ENCODE data around the gene SIDT1.

SIDT1 gene

DNA sequence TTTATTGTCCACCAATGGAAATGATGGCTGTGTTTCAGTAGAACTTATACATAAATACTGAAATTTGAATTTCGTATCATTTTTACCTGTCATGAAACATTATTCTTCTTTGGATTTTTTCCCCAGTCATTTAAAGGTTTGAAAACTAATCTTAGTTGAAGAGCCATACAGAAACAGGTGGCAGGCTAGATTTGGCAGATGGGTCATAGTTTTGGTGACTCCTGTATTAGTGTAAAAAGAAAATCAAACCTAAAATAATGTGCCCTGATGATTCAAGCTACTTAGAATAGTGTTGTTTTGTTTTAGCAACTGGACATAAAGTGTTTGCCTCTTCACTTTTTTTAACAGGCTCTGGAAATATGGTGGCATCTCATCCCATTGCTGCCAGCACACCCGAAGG, 68.9 kb downstream of the SIDT1 start:
- H3K4me3 ChIP-seq (ENCODE audit: low read length) = no peak overlapping the region
- no peak overlapping the region for H3K4me2 ChIP-seq (ENCODE audit: low read length)
- H3K27me3 ChIP-seq (ENCODE audit: control insufficient read depth, insufficient read depth, low read length) = peaks cover 35% of the 10 kb centered on the region
- no peak overlapping the region for H3K9ac ChIP-seq (ENCODE audit: low read depth, low read length)
- H3K36me3 ChIP-seq (ENCODE audit: insufficient read depth, low read length) = no peaks in the 10 kb centered on the region
- H3K4me1 ChIP-seq (ENCODE audit: control insufficient read depth, insufficient read depth, low read length) = no peaks in the 10 kb centered on the region
- no peaks in the 10 kb centered on the region for H3K9me3 ChIP-seq (replicated peaks; ENCODE audit: low read length)

- Histone ChIP-seq H3K9me3 (replicated peaks; ENCODE audit: low read length) (no peaks in the 10 kb centered on the region), H3K4me3 (ENCODE audit: low read length) (no peak overlapping the region), H3K4me1 (ENCODE audit: control insufficient read depth, insufficient read depth, low read length) (no peaks in the 10 kb centered on the region), H3K4me2 (ENCODE audit: low read length) (no peak overlapping the region), H3K9ac (ENCODE audit: low read depth, low read length) (no peak overlapping the region), H3K36me3 (ENCODE audit: insufficient read depth, low read length) (no peaks in the 10 kb centered on the region), H3K27me3 (ENCODE audit: control insufficient read depth, insufficient read depth, low read length) (peaks cover 40% of the 10 kb centered on the region)
Observed at GRCh38 chr3:113602256-113602655, 69.9 kb downstream of the SIDT1 start.

GRCh38 chr3:113602836-113603235, 70.5 kb downstream of the SIDT1 start:
- no peak overlapping the region for H3K9ac ChIP-seq (ENCODE audit: low read depth, low read length)
- no peak overlapping the region for H3K4me2 ChIP-seq (ENCODE audit: low read length)
- no peaks in the 10 kb centered on the region for H3K4me1 ChIP-seq (ENCODE audit: control insufficient read depth, insufficient read depth, low read length)
- H3K36me3 ChIP-seq (ENCODE audit: insufficient read depth, low read length) = no peaks in the 10 kb centered on the region
- peaks cover 41% of the 10 kb centered on the region for H3K27me3 ChIP-seq (ENCODE audit: control insufficient read depth, insufficient read depth, low read length)
- no peak overlapping the region for H3K4me3 ChIP-seq (ENCODE audit: low read length)
- H3K9me3 ChIP-seq (replicated peaks; ENCODE audit: low read length) = no peaks in the 10 kb centered on the region

- no peaks in the 10 kb centered on the region for H3K4me1 ChIP-seq (ENCODE audit: control insufficient read depth, insufficient read depth, low read length)
Observed at GRCh38 chr3:113606539-113607218, 74.3 kb downstream of the SIDT1 start.

GRCh38 chr3:113607219-113607596, 74.9 kb downstream of the SIDT1 start:
- Histone ChIP-seq H3K36me3 (ENCODE audit: insufficient read depth, low read length) (no peaks in the 10 kb centered on the region), H3K4me3 (ENCODE audit: low read length) (no peak overlapping the region), H3K4me2 (ENCODE audit: low read length) (no peak overlapping the region), H3K27me3 (ENCODE audit: control insufficient read depth, insufficient read depth, low read length) (peaks cover 28% of the 10 kb centered on the region), H3K4me1 (ENCODE audit: control insufficient read depth, insufficient read depth, low read length) (no peaks in the 10 kb centered on the region), H3K9me3 (replicated peaks; ENCODE audit: low read length) (no peaks in the 10 kb centered on the region), H3K9ac (ENCODE audit: low read depth, low read length) (no peak overlapping the region)

More at GRCh38 chr3:113606539-113607218, 74.3 kb downstream of the SIDT1 start:
- H3K4me2 ChIP-seq (ENCODE audit: low read length) = no peak overlapping the region
- no peaks in the 10 kb centered on the region for H3K36me3 ChIP-seq (ENCODE audit: insufficient read depth, low read length)
- no peaks in the 10 kb centered on the region for H3K9me3 ChIP-seq (replicated peaks; ENCODE audit: low read length)
- H3K27me3 ChIP-seq (ENCODE audit: control insufficient read depth, insufficient read depth, low read length) = peaks cover 33% of the 10 kb centered on the region
- H3K9ac ChIP-seq (ENCODE audit: low read depth, low read length) = no peak overlapping the region
- H3K4me3 ChIP-seq (ENCODE audit: low read length) = no peak overlapping the region

DNA sequence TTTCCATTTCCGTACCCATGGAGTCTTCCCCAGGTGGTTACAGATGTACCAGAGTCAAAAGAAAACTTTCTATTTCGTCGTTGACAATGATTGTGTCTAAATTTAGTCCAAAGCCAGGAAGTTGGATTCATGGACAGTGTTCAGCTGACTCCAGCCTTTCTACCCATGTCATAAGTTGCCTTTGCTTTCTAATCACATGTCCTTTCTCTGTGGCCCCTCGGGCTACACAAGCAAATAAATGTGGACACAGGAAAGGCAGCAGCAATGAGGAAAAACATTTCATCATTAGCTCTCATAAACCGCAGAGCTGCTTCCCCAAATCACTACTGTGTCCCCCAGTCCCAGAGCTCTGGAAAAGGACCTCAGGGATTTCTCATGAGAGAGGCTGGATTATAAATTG, 82.0 kb downstream of the SIDT1 start:
- no peak overlapping the region for H3K9ac ChIP-seq (ENCODE audit: low read depth, low read length)
- H3K27me3 ChIP-seq (ENCODE audit: control insufficient read depth, insufficient read depth, low read length) = peaks cover 14% of the 10 kb centered on the region
- H3K9me3 ChIP-seq (replicated peaks; ENCODE audit: low read length) = no peaks in the 10 kb centered on the region
- no peaks in the 10 kb centered on the region for H3K4me1 ChIP-seq (ENCODE audit: control insufficient read depth, insufficient read depth, low read length)
- H3K36me3 ChIP-seq (ENCODE audit: insufficient read depth, low read length) = no peaks in the 10 kb centered on the region
- H3K4me2 ChIP-seq (ENCODE audit: low read length) = no peak overlapping the region
- no peak overlapping the region for H3K4me3 ChIP-seq (ENCODE audit: low read length)

- no peaks in the 10 kb centered on the region for H3K36me3 ChIP-seq (ENCODE audit: insufficient read depth, low read length)
Observed at GRCh38 chr3:113615976-113616375, 83.6 kb downstream of the SIDT1 start.

DNA sequence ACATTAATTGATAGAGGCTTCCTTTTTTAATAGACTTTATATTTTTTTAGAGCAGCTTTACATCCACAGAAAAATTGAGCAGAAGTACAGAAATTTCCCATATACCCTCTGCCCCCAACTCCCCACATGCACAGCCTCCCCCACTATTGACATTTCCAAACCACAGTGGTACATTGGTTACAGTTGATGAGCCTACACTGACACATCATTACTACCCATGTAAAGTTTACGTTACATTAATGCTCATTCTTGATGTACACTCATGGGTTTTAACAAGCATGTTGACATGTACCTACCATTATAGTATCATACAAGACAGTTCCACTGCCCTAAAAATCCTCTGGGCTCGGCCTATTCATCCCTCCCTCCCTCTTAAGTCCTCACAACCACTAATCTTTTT, 85.4 kb downstream of the SIDT1 start:
- H3K4me3 ChIP-seq (ENCODE audit: low read length) = no peak overlapping the region
- H3K9me3 ChIP-seq (replicated peaks; ENCODE audit: low read length) = no peaks in the 10 kb centered on the region
- no peak overlapping the region for H3K4me2 ChIP-seq (ENCODE audit: low read length)
- no peaks in the 10 kb centered on the region for H3K36me3 ChIP-seq (ENCODE audit: insufficient read depth, low read length)
- peaks cover 10% of the 10 kb centered on the region for H3K27me3 ChIP-seq (ENCODE audit: control insufficient read depth, insufficient read depth, low read length)
- no peak overlapping the region for H3K9ac ChIP-seq (ENCODE audit: low read depth, low read length)
- H3K4me1 ChIP-seq (ENCODE audit: control insufficient read depth, insufficient read depth, low read length) = no peaks in the 10 kb centered on the region

More at GRCh38 chr3:113615976-113616375, 83.6 kb downstream of the SIDT1 start:
- Histone ChIP-seq H3K4me3 (ENCODE audit: low read length) (no peak overlapping the region), H3K9me3 (replicated peaks; ENCODE audit: low read length) (no peaks in the 10 kb centered on the region), H3K27me3 (ENCODE audit: control insufficient read depth, insufficient read depth, low read length) (peaks cover 10% of the 10 kb centered on the region), H3K4me1 (ENCODE audit: control insufficient read depth, insufficient read depth, low read length) (no peaks in the 10 kb centered on the region), H3K4me2 (ENCODE audit: low read length) (no peak overlapping the region), H3K9ac (ENCODE audit: low read depth, low read length) (no peak overlapping the region)

DNA sequence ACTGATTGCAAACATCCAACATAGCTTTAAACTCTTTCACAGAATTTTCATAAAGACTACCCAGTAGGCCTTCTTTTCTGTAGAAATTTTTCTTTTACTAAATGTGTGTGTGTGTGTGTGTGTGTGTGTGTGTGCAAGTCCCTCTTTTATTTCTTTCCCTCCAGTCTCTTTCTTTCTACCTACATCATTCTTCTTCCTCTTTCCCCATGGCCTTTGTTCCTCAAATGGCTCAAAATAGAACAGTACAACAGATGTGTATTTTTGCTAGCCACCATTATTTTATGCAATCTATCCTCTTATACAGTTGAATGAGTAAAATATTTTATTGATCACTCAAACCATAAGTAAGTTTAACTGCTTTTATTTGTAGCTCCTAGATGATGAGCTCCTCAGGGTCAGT, 87.7 kb downstream of the SIDT1 start:
- H3K4me2 ChIP-seq (ENCODE audit: low read length) = no peak overlapping the region
- no peak overlapping the region for H3K4me3 ChIP-seq (ENCODE audit: low read length)
- no peaks in the 10 kb centered on the region for H3K9me3 ChIP-seq (replicated peaks; ENCODE audit: low read length)
- H3K4me1 ChIP-seq (ENCODE audit: control insufficient read depth, insufficient read depth, low read length) = no peaks in the 10 kb centered on the region
- H3K9ac ChIP-seq (ENCODE audit: low read depth, low read length) = no peak overlapping the region
- H3K36me3 ChIP-seq (ENCODE audit: insufficient read depth, low read length) = no peaks in the 10 kb centered on the region
- peaks cover 11% of the 10 kb centered on the region for H3K27me3 ChIP-seq (ENCODE audit: control insufficient read depth, insufficient read depth, low read length)

DNA sequence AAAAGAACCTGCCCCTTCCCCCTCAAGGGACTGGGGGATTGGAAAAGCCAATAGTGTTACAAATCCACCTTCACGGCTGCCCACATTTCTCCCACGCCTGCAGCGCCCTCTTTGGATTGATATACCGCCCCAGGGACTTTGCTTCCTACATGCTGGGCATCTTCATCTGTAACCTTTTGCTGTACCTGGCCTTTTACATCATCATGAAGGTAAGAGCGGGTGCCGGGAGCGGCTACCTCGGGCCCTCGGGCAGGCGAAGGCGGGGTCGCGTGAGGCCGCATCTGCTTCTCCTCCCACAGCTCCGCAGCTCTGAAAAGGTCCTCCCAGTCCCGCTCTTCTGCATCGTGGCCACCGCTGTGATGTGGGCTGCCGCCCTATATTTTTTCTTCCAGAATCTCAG, 91.0 kb downstream of the SIDT1 start:
- Histone ChIP-seq H3K9me3 (replicated peaks; ENCODE audit: low read length) (no peaks in the 10 kb centered on the region), H3K27me3 (ENCODE audit: control insufficient read depth, insufficient read depth, low read length) (peaks cover 9% of the 10 kb centered on the region), H3K4me2 (ENCODE audit: low read length) (peak overlapping the region; percentile 54), H3K4me3 (ENCODE audit: low read length) (no peak overlapping the region), H3K4me1 (ENCODE audit: control insufficient read depth, insufficient read depth, low read length) (no peaks in the 10 kb centered on the region), H3K36me3 (ENCODE audit: insufficient read depth, low read length) (no peaks in the 10 kb centered on the region), H3K9ac (ENCODE audit: low read depth, low read length) (no peak overlapping the region)

DNA sequence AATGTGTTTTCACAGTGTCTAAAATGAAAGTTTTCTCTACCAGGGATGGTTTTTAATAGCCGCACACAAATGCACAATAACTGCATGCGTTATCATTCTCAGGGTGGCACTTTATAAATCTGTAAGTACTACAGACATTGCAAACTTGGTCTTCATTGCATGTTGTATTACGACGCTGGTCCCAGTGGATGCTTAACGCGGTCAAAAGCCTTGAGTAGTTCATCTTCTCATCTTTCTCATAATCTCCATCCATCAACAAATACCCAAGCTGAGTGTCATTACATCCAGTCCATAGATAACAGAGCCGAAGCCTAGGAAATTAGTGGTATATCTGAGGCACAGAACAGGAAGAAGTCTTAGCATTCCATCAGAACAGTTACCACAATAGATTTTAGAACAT, 91.5 kb downstream of the SIDT1 start:
- Histone ChIP-seq H3K4me2 (ENCODE audit: low read length) (peak overlapping the region; percentile 54), H3K9ac (ENCODE audit: low read depth, low read length) (no peak overlapping the region), H3K4me1 (ENCODE audit: control insufficient read depth, insufficient read depth, low read length) (no peaks in the 10 kb centered on the region), H3K4me3 (ENCODE audit: low read length) (no peak overlapping the region), H3K36me3 (ENCODE audit: insufficient read depth, low read length) (no peaks in the 10 kb centered on the region), H3K27me3 (ENCODE audit: control insufficient read depth, insufficient read depth, low read length) (peaks cover 13% of the 10 kb centered on the region), H3K9me3 (replicated peaks; ENCODE audit: low read length) (no peaks in the 10 kb centered on the region)

- Histone ChIP-seq H3K27me3 (ENCODE audit: control insufficient read depth, insufficient read depth, low read length) (peaks cover 29% of the 10 kb centered on the region), H3K4me3 (ENCODE audit: low read length) (no peak overlapping the region), H3K9ac (ENCODE audit: low read depth, low read length) (no peak overlapping the region), H3K4me2 (ENCODE audit: low read length) (peak overlapping the region; percentile 40), H3K4me1 (ENCODE audit: control insufficient read depth, insufficient read depth, low read length) (no peaks in the 10 kb centered on the region), H3K9me3 (replicated peaks; ENCODE audit: low read length) (no peaks in the 10 kb centered on the region), H3K36me3 (ENCODE audit: insufficient read depth, low read length) (no peaks in the 10 kb centered on the region)
Observed at GRCh38 chr3:113625834-113626233, 93.5 kb downstream of the SIDT1 start.
